ENCODE measurements around the gene HOXB2. TPM values are rescaled to one million over a fixed set of nuclear protein-coding genes. Genes with fewer than 3 reads are reported as not detected.

HOXB2 gene
- total RNA-seq, 1 donor from 2014 or later = 2.5 TPM

GRCh38 chr17:48506246-48506645 lies 38.7 kb downstream of the HOXB2 start:
- intact Hi-C loops (cut with DNase I) = no loop called here
- no peak for ATAC-seq

GRCh38 chr17:48505788-48506187 lies 39.1 kb downstream of the HOXB2 start:
- DNase-seq (ENCODE audit: missing footprints) (no peak), ATAC-seq (no peak)
- intact Hi-C loops (cut with DNase I) = no loop called here

More at GRCh38 chr17:48506246-48506645, 38.7 kb downstream of the HOXB2 start:
- DNase-seq (ENCODE audit: missing footprints) = no peak

- no peak for DNase-seq (ENCODE audit: missing footprints)
- intact Hi-C loops (cut with DNase I) = no loop called here
- no peak for ATAC-seq
Measured at GRCh38 chr17:48504953-48505352, 40.0 kb downstream of the HOXB2 start.

GRCh38 chr17:48503747-48504146 lies 41.2 kb downstream of the HOXB2 start:
- ATAC-seq = no peak
- DNase-seq (ENCODE audit: missing footprints) = no peak
- intact Hi-C loops (cut with DNase I) = no loop called here

- ATAC-seq (no peak), DNase-seq (ENCODE audit: missing footprints) (no peak)
- intact Hi-C loops (cut with DNase I) = no loop called here
Measured at GRCh38 chr17:48502901-48503300, 42.0 kb downstream of the HOXB2 start.

GRCh38 chr17:48502312-48502711 lies 42.6 kb downstream of the HOXB2 start:
- intact Hi-C loops (cut with DNase I) = no loop called here
- DNase-seq (ENCODE audit: missing footprints) (no peak), ATAC-seq (no peak)

- ATAC-seq (no peak), DNase-seq (ENCODE audit: missing footprints) (no peak)
- intact Hi-C loops (cut with DNase I) = no loop called here
Measured at GRCh38 chr17:48500435-48501426, 44.2 kb downstream of the HOXB2 start.

GRCh38 chr17:48499735-48500434 lies 45.0 kb downstream of the HOXB2 start:
- ATAC-seq (no peak), DNase-seq (ENCODE audit: missing footprints) (no peak)
- intact Hi-C loops (cut with DNase I) = no loop called here

- ATAC-seq (no peak), DNase-seq (ENCODE audit: missing footprints) (no peak)
- intact Hi-C loops (cut with DNase I) = no loop called here
Measured at GRCh38 chr17:48499248-48499647, 45.7 kb downstream of the HOXB2 start.

- intact Hi-C loops (cut with DNase I) = no loop called here
- ATAC-seq (no peak), DNase-seq (ENCODE audit: missing footprints) (no peak)
Measured at GRCh38 chr17:48498164-48498850, 46.6 kb downstream of the HOXB2 start.

GRCh38 chr17:48497103-48497502 lies 47.8 kb downstream of the HOXB2 start:
- DNase-seq (ENCODE audit: missing footprints) = no peak
- ATAC-seq = no peak
- intact Hi-C loops (cut with DNase I) = no loop called here

- intact Hi-C loops (cut with DNase I) = no loop called here
- DNase-seq (ENCODE audit: missing footprints) (no peak), ATAC-seq (no peak)
Measured at GRCh38 chr17:48494335-48494734, 50.6 kb downstream of the HOXB2 start.

Other genes starting within 250 kb of the HOXB2 start
- gene SKAP1, start 114.9 kb downstream of the HOXB2 start, total RNA-seq = 0.38 TPM
- gene HOXB1, start 14.1 kb downstream of the HOXB2 start, total RNA-seq = not detected
- gene HOXB4, start 33.2 kb upstream of the HOXB2 start, total RNA-seq = 0.38 TPM
- gene HOXB3, start 45.1 kb upstream of the HOXB2 start, total RNA-seq = 1.2 TPM
- not detected for gene HOXB5, start 48.7 kb upstream of the HOXB2 start, total RNA-seq
- 0.57 TPM for gene HOXB6, start 59.9 kb upstream of the HOXB2 start, total RNA-seq
- gene HOXB7, start 65.9 kb upstream of the HOXB2 start, total RNA-seq = 0.41 TPM
- not detected for gene HOXB8, start 70.2 kb upstream of the HOXB2 start, total RNA-seq
- not detected for gene HOXB9, start 81.2 kb upstream of the HOXB2 start, total RNA-seq
- gene PRAC1, start 177.4 kb upstream of the HOXB2 start, total RNA-seq = not detected
- not detected for gene PRAC2, start 178.1 kb upstream of the HOXB2 start, total RNA-seq
- gene HOXB13, start 183.6 kb upstream of the HOXB2 start, total RNA-seq = not detected